Sigmoid colon (tissue), 7 donors: Measurements from ENCODE around the gene PDIA6. TPM values are rescaled to one million over a fixed set of nuclear protein-coding genes. Genes with fewer than 3 reads are reported as not detected.
A peak's percentile ranks its signal among the peaks of the same experiment; 100 is the strongest.

Experiments used
- DNase-seq: peaks from one replicate; pipeline ENCODE4 v3.0.0-alpha.2; 2019
- H3K27ac ChIP-seq, 4 donors: fragments of 200-600 bp; sonication (generic); one replicate each; pipeline ENCODE4 v1.5.1; 2016 to 2019; ENCODE audit warnings: mild to moderate bottlenecking in 1 of 4
- H3K27me3 ChIP-seq, 3 donors: fragments of 200-600 bp; sonication (generic); one replicate each; pipeline ENCODE4 v1.5.1; 2019; ENCODE audit warnings: mild to moderate bottlenecking in 1 of 3
- H3K36me3 ChIP-seq, 4 donors: fragments of 200-600 bp; sonication (generic); one replicate each; pipeline ENCODE4 v1.5.1; 2016 to 2019
- H3K4me1 ChIP-seq, 4 donors: fragments of 200-600 bp; sonication (generic); one replicate each; pipeline ENCODE4 v1.5.1; 2017 to 2019
- H3K4me3 ChIP-seq, 4 donors: fragments of 200-600 bp; sonication (generic); one replicate each; pipeline ENCODE4 v1.5.1; 2017 to 2019; ENCODE audit warnings: mild to moderate bottlenecking in 2 of 4, moderate library complexity in 1 of 4
- H3K9me3 ChIP-seq, 4 donors: fragments of 200-600 bp in 3 of 4; sonication (generic) in 3 of 4; one replicate each; pipeline versions ENCODE4 v1.5.1 to v1.6.1; 2013 to 2019
- CTCF ChIP-seq, 4 experiments: fragments of 450-650 bp in 3 of 4; fragments of 200-600 bp in 1 of 4; IDR thresholded peaks; one replicate each; pipeline ENCODE4 v1.5.1; 2016 to 2019; ENCODE audit warnings: antibody characterized with exemption in 4 of 4, mild to moderate bottlenecking in 3 of 4, moderate library complexity in 2 of 4
- EP300 ChIP-seq, 4 donors: sonication (generic); formaldehyde crosslinking; IDR thresholded peaks; one replicate each; pipeline ENCODE4 v1.6.1; 2017; ENCODE audit warnings: antibody characterized with exemption in 4 of 4
- POLR2A ChIP-seq, 2 donors: fragments of 450-650 bp; IDR thresholded peaks; one replicate each; pipeline ENCODE4 v1.6.1; 2016; ENCODE audit warnings: antibody characterized with exemption in 2 of 2, mild to moderate bottlenecking in 2 of 2, moderate library complexity in 2 of 2
- POLR2AphosphoS5 ChIP-seq, 4 donors: sonication (generic); formaldehyde crosslinking; IDR thresholded peaks; one replicate each; pipeline ENCODE4 v1.6.1; 2017; ENCODE audit warnings: antibody characterized with exemption in 4 of 4
- WGBS, 2 donors: extraction: QIAGEN DNeasy Blood & Tissue Kit; methylation state at CpG; one replicate each; pipeline ENCODE4 v1.1.7; 2013; 5-methylcytosine and 5-hydroxymethylcytosine counted together
- intact Hi-C: fragments of 100-400 bp; cut with DNase I; formaldehyde crosslinking; loops from one replicate; pipeline ENCODE4 v1.15.1; 2023
- polyA plus RNA-seq, 3 donors: library from polyadenylated mRNA; stranded (reverse); fragments of 200-250 nt; gene quantifications; one replicate each; pipeline ENCODE4 v1.2.3, GENCODE V29; 2013
- total RNA-seq, 4 donors: library from RNA; depleted of rRNA; stranded (reverse); fragments of >200 nt; gene quantifications; one replicate each; pipeline ENCODE4 v1.1.0, GENCODE V29; 2016
- donor health status: healthy with polysubstance abuse.
- donor health status: Bipolar disorder and iron deficiency.
- donor health status: healthy.

PDIA6 gene
- total RNA-seq: 10 to 100 TPM; 57.3 to 90.3 (median 81.0) TPM
- polyA plus RNA-seq: 100 to 1,000 TPM in 1 of 3 donors, 10 to 100 TPM in 2; 31.8 to 211 (median 64.0) TPM

GRCh38 chr2:10812362-10813162 is at the start of gene PDIA6:
TSS of gene PDIA6 (minus strand) at chr2:10812785. CDS start at chr2:10812696, 89 bp downstream.
- intact Hi-C loops: loop anchor here (2.0 to 5.0 kb wide), 2 partner anchors 122 to 365 kb away; partner anchors contain the start of gene ODC1
- TF ChIP-seq CTCF (IDR thresholded peaks at IDR 0.05) (no peak), EP300 (IDR thresholded peaks at IDR 0.05) (no peak), POLR2A (IDR thresholded peaks at IDR 0.05) (no peak), POLR2AphosphoS5 (IDR thresholded peaks at IDR 0.05) (peak; percentile 42 to 83 (median 76))
- DNase-seq: peak; percentile 98
- Histone ChIP-seq H3K4me1 (peaks cover 0 to 36% (median 32%) of the 10 kb centered on the region in 4 donors), H3K27ac (peak within 1 kb of the TSS; percentile 87 to 98 (median 92)), H3K9me3 (no peaks in the 10 kb centered on the region), H3K27me3 (no peaks in the 10 kb centered on the region), H3K36me3 (no peaks in the 10 kb centered on the region), H3K4me3 (peak within 1 kb of the TSS; percentile 69 to 79 (median 74))
- 0 to 1% methylated on average over 98 of the region's 98 CpGs for WGBS, 2 donors

- WGBS, 2 donors: 91 to 93% methylated on average over 10 of the region's 10 CpGs
Measured at GRCh38 chr2:10862330-10862729, 49.7 kb upstream of the PDIA6 start.

GRCh38 chr2:10861765-10862164 is 49.2 kb upstream of the PDIA6 start:
- Histone ChIP-seq H3K36me3 (no peaks in the 10 kb centered on the region), H3K27me3 (no peaks in the 10 kb centered on the region), H3K9me3 (no peaks in the 10 kb centered on the region), H3K27ac (no peak overlapping the region), H3K4me3 (no peak overlapping the region), H3K4me1 (peaks cover 0 to 21% (median 8%) of the 10 kb centered on the region in 4 donors)
- no peak for DNase-seq
- intact Hi-C loops: no loop called here
- 93 to 95% methylated on average over 5 of the region's 5 CpGs for WGBS, 2 donors
- TF ChIP-seq CTCF (IDR thresholded peaks at IDR 0.05): no peak
- TF ChIP-seq EP300 (IDR thresholded peaks at IDR 0.05): no peak
- TF ChIP-seq POLR2A (IDR thresholded peaks at IDR 0.05): no peak

More at GRCh38 chr2:10862330-10862729, 49.7 kb upstream of the PDIA6 start:
- intact Hi-C loops: no loop called here
- no peaks in the 10 kb centered on the region for H3K36me3 ChIP-seq
- no peak overlapping the region for H3K27ac ChIP-seq
- H3K27me3 ChIP-seq: no peaks in the 10 kb centered on the region
- H3K9me3 ChIP-seq: no peaks in the 10 kb centered on the region
- H3K4me1 ChIP-seq: peaks cover 0 to 27% (median 10%) of the 10 kb centered on the region in 4 donors
- H3K4me3 ChIP-seq: no peak overlapping the region
- DNase-seq: no peak
- TF ChIP-seq POLR2AphosphoS5 (IDR thresholded peaks at IDR 0.05): no peak
- TF ChIP-seq CTCF (IDR thresholded peaks at IDR 0.05): no peak
- no peak for TF ChIP-seq EP300 (IDR thresholded peaks at IDR 0.05)
- no peak for TF ChIP-seq POLR2A (IDR thresholded peaks at IDR 0.05)

GRCh38 chr2:10860814-10861325 is 48.3 kb upstream of the PDIA6 start:
- H3K27ac ChIP-seq: no peak overlapping the region
- intact Hi-C loops: no loop called here
- H3K36me3 ChIP-seq: no peaks in the 10 kb centered on the region
- no peak for DNase-seq
- no peak overlapping the region for H3K4me3 ChIP-seq
- no peak for TF ChIP-seq POLR2AphosphoS5 (IDR thresholded peaks at IDR 0.05)
- no peak for TF ChIP-seq CTCF (IDR thresholded peaks at IDR 0.05)
- TF ChIP-seq EP300 (IDR thresholded peaks at IDR 0.05): no peak
- TF ChIP-seq POLR2A (IDR thresholded peaks at IDR 0.05): no peak
- whole genome bisulfite sequencing, 2 donors: 59 to 68% methylated on average over 8 of the region's 8 CpGs
- no peaks in the 10 kb centered on the region for H3K27me3 ChIP-seq
- no peaks in the 10 kb centered on the region for H3K9me3 ChIP-seq
- peaks cover 0 to 16% (median 8%) of the 10 kb centered on the region in 4 donors for H3K4me1 ChIP-seq
